Left ventricle myocardium superior (tissue), 1 donor: ENCODE results near the gene KRT1. TPM values are rescaled to one million over a fixed set of nuclear protein-coding genes. Genes with fewer than 3 reads are reported as not detected.
"Not testable (repeated sequence)": the region's sequence is repeated elsewhere in the genome, so short reads cannot be mapped to it uniquely, and the experiment has no call there.

ENCODE experiments used
- ATAC-seq: fragments of 200-7000 bp; cut with Tn5 transposase; one replicate; pipeline ENCODE4 v1.9.1; 2020; ENCODE audit warnings: mild to moderate bottlenecking, moderate library complexity
- DNase-seq: peaks from one replicate; pipeline ENCODE4 v3.0.0-alpha.2; 2020
- intact Hi-C: fragments of 100-400 bp; cut with micrococcal nuclease; formaldehyde crosslinking; loops from one replicate; pipeline ENCODE4 v1.11.0; 2022
- long read RNA-seq: library from polyadenylated mRNA; unstranded; transcript quantifications from one replicate; pipeline ENCODE4 v2.0.0, GENCODE V29; 2021
- total RNA-seq: library from RNA; stranded (reverse); fragmentation: NEBNext Ultra II Directional; extraction: Animal tissue kit (Norgen Biotek cat#: 25700); gene quantifications from one replicate; pipeline ENCODE4 v1.2.1, GENCODE V29; 2021
- donor health status: DM: no; HTN: yes; CAD: no; lungs with severe emphysema.

The KRT1 gene
- 0.15 TPM for total RNA-seq
- long read RNA-seq: 0 reads

GRCh38 chr12:52680363-52680762 is at the start of gene KRT1:
Gene KRT1 (minus strand): TSS chr12:52680407. CDS start chr12:52680348, 59 bp downstream.
- intact Hi-C loops: no loop called here
- DNase-seq (no peak), ATAC-seq (no peak)

- intact Hi-C loops: no loop called here
- no peak for DNase-seq
- ATAC-seq: no peak
These were observed 48.9 kb upstream of the KRT1 start for GRCh38 chr12:52729147-52729546.

DNA sequence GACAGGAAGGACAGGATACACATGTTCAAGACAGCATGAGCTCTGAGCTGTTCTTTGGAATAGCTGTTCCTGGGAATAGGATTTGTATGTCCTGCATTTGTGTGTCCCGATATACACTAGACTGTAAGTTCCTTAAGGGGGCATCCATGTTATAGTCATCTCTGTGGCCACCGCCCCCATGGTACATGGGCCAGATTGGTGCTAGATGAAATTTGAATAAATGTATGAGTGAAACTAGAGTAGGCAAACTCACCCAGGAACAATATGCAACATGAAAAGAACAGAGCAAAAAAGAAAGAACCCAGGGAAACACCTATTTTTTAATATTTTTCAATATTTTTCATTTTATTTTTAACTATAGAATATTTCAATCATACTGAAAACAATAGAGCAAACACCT is 48.2 kb upstream of the KRT1 start:
- ATAC-seq (no peak), DNase-seq (no peak)
- intact Hi-C loops: no loop called here

DNA sequence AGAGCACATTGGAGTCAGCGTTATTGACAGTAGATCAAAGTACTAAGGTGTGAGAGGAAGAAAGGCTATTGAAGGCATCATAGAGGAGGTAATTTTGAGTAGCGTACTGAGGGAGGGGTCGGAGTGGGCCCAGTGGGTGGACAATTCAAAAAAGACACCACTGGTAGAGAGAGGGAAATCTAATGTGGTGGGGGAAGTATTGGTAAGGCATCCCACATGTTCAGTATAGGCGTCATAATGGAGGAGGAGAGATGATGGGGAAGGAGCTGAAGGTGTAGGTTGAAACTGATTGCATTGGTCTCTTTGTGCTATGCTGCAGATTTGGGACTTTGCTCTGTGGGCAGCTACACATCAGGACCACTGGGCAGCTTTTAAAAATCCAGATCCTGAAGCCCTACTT is 46.8 kb upstream of the KRT1 start:
- ATAC-seq (no peak), DNase-seq (no peak)
- intact Hi-C loops: no loop called here

DNA sequence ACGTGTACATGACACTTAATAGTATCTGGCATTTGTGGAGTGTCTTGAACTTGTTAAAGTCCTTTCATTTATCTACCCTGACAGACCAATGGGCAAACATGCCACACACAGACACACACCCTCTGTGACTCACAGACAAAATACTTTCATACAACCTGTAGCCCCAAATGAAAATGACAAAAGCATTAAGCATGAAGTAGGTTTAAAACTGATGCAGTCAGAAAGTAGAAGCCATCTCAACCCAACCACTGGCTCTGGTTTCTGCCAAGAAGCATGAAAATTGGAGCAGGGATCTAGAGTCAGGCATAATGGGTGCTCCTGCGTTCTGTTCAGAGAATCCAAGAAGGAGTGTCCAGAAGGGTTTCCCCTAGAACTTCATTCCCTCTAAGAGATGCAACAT is 46.2 kb upstream of the KRT1 start:
- intact Hi-C loops: no loop called here

GRCh38 chr12:52724384-52724783 is 44.2 kb upstream of the KRT1 start:
- DNase-seq (no peak), ATAC-seq (no peak)
- intact Hi-C loops: no loop called here

More for the DNA sequence above, 46.2 kb upstream of the KRT1 start:
- DNase-seq (no peak), ATAC-seq (no peak)

DNA sequence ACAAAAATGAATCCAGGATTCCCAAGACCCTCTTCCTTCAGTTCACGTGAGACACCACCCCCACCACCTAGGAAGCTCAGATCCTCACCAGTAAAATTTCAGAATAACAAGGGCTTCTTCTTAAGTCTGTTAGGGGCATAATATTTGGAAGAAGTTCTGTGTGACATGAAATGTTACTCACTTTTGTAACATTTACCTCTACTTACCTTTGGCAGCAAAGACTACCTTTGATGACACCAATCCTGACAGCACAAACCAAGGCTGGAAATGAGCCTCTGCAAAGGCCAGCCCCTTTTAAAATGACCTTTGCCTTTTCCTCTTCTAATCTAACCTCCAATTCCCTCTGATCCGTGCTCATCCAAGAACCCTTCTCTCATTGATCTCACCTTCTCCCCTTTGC is 42.5 kb upstream of the KRT1 start:
- ATAC-seq: no peak
- intact Hi-C loops: no loop called here
- DNase-seq: no peak

- intact Hi-C loops: no loop called here
- DNase-seq: no peak
- no peak for ATAC-seq
These were observed 41.7 kb upstream of the KRT1 start for GRCh38 chr12:52721838-52722470.

- intact Hi-C loops: no loop called here
- no peak for ATAC-seq
- DNase-seq: no peak
These were observed 40.2 kb upstream of the KRT1 start for GRCh38 chr12:52720365-52720886.

DNA sequence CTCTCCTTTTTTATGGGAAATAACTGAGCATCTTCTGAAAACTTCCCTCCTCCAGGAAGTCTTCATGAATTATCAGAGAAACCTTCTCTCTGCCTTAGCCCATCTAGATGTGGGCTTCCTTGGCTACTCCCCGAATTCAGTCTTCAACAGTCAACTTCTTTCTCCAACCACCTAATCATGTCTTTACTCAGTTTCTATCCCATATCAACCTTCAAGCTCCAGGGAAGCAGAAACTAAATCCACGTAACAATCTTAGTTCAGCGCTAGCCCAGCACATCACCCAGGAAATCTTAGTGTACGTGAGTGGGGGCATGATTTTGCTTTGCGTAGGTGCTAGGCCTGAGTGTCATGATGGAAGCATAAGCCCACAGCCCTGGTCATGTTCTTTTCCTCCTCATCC is 35.9 kb upstream of the KRT1 start:
- intact Hi-C loops: no loop called here
- no peak for ATAC-seq
- DNase-seq: no peak

GRCh38 chr12:52715416-52715815 is 35.2 kb upstream of the KRT1 start:
- ATAC-seq: no peak
- intact Hi-C loops: no loop called here
- DNase-seq: no peak

DNA sequence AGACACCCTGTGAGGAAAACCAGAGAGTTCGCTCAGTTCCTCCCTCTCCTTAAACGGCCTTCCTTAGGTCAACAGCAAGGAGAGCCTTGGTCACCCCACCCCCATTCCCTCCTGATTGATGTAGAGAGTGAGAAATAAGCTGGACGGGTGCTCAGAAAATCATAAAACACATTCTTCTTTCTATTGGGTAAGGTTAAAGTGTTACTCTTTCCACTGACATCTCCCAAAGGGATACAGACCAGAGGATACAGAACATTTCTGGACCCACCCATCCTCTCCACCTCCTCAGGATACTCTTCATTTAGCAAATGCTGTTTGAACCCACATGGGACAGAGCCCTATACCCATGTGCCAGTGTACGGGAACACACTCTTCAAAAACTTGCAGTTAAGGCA is 34.7 kb upstream of the KRT1 start:
- ATAC-seq: no peak
- no peak for DNase-seq
- intact Hi-C loops: no loop called here

DNA sequence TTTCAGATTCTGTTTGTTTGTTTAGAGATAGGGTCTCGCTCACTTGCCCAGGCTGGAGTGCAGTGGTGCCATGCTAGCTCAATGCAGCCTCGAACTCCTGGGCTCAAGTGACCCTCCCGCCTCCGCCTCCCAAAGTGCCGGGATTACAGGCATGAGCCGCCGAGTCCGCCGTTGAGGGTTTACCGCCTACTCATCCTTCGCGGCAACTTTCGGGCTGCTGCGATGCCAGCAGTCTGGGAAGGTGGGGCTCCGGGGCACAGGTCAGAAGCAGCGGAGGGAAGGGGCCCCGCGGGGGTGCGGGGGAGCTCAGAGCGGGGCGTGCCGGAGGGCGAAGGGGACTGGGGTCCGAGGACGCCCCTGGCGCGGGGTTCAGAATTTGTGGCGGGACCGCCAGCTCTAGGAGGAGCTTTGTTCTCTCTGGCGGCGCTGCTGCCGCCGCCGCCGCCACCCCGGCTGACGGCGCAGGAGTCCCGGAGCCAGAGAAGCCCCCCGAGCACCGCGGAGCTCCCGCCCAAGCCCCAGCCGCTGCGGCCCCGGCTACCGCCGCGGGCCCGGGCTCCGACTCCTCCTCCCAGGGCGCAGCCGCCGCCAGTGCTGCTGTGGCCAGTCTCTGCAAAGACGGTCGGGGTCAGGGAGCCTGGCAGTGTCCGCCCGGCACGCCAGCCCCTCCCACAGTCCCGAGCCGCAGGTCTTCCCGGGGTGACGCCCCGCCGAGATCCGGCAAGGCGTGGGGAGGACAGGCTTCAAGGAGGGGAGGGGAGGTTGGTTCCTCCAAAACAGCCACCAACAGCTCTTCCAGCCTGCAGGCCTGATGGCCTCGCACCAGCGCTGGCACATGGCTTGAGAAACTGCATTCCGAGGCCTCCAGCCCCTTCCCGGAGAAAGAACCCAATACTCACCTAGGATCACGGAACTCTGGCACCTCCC is 34.0 kb upstream of the KRT1 start:
- ATAC-seq: peak; percentile 26
- intact Hi-C loops: no loop called here
- DNase-seq: no peak

DNA sequence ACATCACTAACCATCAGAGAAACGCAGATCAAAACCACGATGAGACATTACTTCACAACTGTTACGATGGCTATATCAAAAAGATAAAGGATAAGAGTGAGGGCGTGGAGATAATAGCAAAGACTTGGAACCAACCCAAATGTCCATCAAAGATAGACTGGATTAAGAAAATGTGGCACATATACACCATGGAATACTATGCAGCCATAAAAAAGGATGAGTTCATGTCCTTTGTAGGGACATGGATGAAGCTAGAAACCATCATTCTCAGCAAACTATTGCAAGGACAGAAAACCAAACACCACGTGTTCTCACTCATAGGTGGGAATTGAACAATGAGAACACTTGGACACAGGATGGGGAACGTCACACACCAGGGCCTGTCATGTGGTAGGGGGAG is 31.9 kb upstream of the KRT1 start:
- DNase-seq, ATAC-seq, intact Hi-C loops: not testable (repeated sequence)

DNA sequence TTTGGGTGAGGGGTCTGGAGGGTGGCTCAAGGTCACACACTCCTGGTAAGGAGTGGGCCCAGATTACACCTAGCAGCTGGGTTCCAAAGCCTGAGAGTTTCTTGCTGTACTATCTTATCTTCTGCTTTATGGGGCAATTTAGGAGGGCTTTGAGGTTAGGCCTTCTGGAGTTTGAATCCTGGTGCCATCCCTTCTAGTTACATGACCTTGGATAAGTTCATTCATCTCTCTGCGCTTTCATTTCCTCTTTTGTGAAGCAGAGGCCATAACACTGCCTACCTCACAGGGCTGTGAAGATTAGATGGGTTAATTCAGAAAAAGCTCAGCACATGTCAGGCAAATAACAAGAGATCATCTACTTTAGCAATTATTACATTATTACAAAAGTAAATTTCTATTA is 30.5 kb upstream of the KRT1 start:
- DNase-seq (no peak), ATAC-seq (no peak)
- intact Hi-C loops: no loop called here

GRCh38 chr12:52708010-52708409 is 27.8 kb upstream of the KRT1 start:
- intact Hi-C loops: no loop called here
- ATAC-seq (no peak), DNase-seq (no peak)

DNA sequence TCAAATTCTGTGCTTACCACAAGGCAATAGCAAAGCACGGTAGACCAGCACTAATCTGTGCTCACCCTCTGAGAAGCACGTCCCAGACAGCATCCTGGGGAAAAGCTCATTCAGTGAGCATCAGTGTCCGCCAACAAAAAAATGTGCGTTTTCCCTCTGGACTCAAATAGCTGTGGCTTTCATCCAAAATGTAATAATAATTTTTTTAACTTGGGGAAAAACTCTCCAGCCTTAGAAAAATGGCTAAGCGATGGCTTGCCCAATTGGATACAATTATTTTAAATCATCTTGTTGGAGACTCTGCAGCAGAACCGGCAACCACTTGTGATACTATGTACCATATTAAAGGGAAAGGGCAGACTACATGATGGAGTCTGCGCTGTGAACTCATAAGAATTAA is 24.3 kb upstream of the KRT1 start:
- intact Hi-C loops: no loop called here
- ATAC-seq (no peak), DNase-seq (no peak)

DNA sequence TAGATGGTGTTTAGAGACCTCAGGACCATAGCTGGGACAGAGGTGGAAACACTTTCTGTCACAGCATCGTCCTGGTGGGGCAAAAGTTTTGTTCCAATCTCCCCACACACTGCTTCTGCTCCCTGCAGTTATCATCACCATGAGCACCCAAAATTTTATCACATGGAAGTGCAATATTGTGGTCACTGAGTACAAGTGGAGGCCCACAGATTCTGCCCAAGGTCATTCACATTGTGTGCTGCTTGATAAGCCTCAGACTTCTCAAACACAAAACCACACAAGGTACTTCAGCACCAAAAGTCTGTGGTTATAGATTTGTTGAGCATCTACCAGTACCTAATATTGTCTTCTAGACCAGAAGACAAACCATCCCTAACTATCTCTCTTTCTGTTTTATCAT is 23.7 kb upstream of the KRT1 start:
- ATAC-seq (no peak), DNase-seq (no peak)
- intact Hi-C loops: no loop called here

DNA sequence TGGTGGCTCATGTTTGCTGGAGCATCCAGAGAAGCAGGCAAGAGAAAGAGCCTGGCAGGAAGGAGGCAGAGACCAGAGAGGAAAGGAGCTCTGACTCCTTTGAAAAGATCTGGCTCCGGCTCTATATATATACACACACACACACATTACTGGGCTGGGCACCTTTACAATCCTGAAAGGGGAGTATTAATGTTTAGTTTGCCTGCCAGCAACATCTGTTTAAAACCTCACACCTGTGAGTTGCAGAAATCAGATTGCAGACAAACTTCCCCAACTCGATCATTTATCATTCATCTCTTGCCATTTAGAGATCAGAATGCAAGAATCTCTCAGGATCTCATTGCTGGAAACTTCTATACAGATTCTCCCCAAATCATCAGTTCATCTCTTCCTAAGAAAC is 23.2 kb upstream of the KRT1 start, which contains the start of gene KRT77:
Gene KRT77 (minus strand): TSS at position 101 of the 400 bp plus-strand sequence. CDS start 90 bp downstream, at position 11.
- DNase-seq (no peak), ATAC-seq (no peak)
- intact Hi-C loops: no loop called here

GRCh38 chr12:52702338-52702737 is 22.1 kb upstream of the KRT1 start:
- intact Hi-C loops: no loop called here
- ATAC-seq (no peak), DNase-seq (no peak)
